GM21737 (cell line): ENCODE data around the gene NYNRIN.
"Not testable (repeated sequence)": the region's sequence is repeated elsewhere in the genome, so short reads cannot be mapped to it uniquely, and the experiment has no call there.

Source experiments
- ATAC-seq: cut with Tn5 transposase; IDR thresholded peaks from one replicate; pipeline ENCODE4 v1.9.1; 2021; ENCODE audit warnings: mild to moderate bottlenecking, moderate library complexity; ENCODE audit not compliant: unreplicated experiment

The NYNRIN gene

GRCh38 chr14:24398653-24399446, at the start of gene NYNRIN:
Gene NYNRIN (plus strand): TSS chr14:24399003. CDS start chr14:24399247, 244 bp downstream.
- no peak for ATAC-seq

- ATAC-seq = no peak
Measured at GRCh38 chr14:24349742-24350141, 49.1 kb upstream of the NYNRIN start.

DNA sequence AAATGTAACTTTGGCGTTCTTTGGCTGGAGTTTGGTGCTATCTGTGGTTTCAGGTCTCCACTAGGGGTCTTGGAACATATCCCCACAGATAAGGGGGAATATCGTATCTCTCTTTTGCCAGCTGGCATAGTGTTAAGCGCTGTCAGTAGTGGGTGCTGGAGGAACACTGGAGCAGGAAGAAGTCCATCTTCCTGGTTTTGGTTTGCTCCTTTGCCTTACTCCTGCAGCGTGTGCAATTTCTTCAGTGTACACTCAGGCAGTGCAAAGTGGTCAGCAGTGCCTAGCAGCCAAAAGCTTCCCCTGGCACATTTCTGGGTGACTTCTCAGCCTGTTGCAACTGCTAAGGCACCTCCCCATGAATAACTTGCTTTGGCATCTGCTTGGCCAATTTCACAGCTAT, 47.3 kb upstream of the NYNRIN start:
- ATAC-seq = no peak

- ATAC-seq = no peak
Measured at GRCh38 chr14:24353559-24354481, 45.0 kb upstream of the NYNRIN start.

- not testable (repeated sequence) for ATAC-seq
Measured at GRCh38 chr14:24354482-24354825, 44.3 kb upstream of the NYNRIN start.

DNA sequence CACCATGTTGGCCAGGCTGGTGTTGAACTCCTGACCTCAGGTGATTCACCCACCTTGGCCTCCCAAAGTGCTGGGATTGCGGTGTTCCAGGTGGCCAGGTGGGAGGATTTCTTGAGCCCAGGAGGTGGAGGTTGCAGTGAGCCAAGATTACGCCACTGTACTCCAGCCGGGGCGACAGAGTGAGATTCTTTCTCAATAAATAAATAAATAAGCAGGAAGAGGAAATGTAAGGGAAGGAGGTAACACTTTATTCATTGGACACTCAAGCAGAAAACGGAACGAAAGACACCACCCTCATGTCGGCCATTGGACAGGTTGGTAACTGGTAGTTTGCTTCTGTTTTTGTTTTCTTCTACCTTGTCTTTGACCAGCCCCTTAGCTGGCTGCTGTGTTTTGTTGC, 43.8 kb upstream of the NYNRIN start:
- no peak for ATAC-seq

- ATAC-seq = no peak
Measured at GRCh38 chr14:24356208-24356607, 42.6 kb upstream of the NYNRIN start.

GRCh38 chr14:24360281-24360680, 38.5 kb upstream of the NYNRIN start:
- ATAC-seq = no peak

- no peak for ATAC-seq
Measured at GRCh38 chr14:24361326-24361725, 37.5 kb upstream of the NYNRIN start.

DNA sequence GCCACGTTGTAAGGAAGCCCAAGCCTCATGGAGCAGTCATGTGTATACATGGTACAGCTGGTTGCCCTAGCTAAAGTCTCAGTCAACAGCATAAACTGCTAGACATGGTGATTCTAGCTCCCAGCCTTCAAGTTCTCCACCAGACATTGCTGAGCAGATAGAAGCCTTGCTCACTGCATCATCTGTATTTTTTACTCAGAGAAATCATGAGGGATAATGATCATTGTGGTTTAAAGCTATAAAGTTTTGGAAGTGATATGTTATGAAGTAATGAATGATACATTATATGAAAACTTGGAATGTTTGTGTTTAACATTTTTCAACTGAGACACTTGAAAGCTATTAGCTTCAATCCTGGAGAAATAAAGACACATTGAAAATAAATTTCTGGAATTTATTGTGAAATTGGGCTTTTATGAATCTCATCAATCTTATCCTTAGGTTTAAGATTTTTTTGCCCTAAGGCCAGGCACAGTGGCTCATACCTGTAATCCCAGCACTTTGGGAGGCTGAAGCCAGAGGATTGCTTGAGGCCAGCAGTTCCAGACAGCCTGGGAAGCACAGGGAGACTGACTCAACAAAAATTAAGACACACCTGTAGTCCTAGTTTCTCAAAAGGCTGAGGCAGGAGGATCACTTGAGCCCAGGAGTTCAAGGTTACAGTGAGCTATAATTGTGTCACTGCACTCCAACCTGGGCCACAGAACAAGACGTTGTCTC, 36.4 kb upstream of the NYNRIN start:
- no peak for ATAC-seq

GRCh38 chr14:24363401-24363800, 35.4 kb upstream of the NYNRIN start:
- no peak for ATAC-seq

- no peak for ATAC-seq
Measured at GRCh38 chr14:24364841-24365240, 34.0 kb upstream of the NYNRIN start.

DNA sequence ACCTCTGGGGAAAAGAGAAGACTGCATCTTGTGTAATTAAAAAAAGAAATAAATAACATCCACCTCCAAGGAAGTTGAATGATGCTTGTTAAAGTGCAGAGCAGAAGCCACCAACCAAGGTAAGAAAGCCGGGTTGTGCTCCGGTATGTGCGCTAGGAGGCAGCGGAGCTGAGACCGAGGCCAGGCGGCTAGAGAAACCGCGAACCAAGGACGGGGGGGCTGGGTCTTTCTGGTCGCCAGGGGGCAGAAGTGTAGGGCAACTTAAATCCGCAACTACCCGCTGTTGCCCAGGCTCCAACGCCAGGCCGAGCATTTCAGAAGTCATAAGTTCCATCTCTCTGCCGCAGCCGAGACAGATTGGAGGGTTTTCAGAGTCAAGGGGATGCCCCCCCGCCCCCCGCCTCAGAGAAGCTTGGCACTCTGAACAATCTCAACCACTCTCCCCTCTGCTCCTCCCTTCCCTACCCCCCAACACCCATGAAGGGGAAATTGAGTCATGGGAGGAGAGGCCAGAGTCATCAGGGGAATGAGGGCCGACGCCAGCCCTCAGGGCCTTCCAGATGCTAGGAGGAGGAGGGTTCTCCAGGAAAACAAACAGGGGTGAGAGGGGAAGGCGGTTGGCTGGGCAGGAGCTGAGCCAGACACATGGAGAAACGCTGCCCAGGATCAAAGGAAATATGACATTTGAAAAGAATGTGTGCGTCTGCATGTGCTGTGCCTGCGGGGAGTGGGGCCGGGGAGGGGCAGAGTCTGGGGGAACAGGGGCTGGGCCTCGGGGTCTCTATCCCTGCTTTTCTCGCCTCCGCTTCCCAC, 33.0 kb upstream of the NYNRIN start:
- ATAC-seq = no peak

GRCh38 chr14:24366413-24366720, 32.4 kb upstream of the NYNRIN start:
- no peak for ATAC-seq

DNA sequence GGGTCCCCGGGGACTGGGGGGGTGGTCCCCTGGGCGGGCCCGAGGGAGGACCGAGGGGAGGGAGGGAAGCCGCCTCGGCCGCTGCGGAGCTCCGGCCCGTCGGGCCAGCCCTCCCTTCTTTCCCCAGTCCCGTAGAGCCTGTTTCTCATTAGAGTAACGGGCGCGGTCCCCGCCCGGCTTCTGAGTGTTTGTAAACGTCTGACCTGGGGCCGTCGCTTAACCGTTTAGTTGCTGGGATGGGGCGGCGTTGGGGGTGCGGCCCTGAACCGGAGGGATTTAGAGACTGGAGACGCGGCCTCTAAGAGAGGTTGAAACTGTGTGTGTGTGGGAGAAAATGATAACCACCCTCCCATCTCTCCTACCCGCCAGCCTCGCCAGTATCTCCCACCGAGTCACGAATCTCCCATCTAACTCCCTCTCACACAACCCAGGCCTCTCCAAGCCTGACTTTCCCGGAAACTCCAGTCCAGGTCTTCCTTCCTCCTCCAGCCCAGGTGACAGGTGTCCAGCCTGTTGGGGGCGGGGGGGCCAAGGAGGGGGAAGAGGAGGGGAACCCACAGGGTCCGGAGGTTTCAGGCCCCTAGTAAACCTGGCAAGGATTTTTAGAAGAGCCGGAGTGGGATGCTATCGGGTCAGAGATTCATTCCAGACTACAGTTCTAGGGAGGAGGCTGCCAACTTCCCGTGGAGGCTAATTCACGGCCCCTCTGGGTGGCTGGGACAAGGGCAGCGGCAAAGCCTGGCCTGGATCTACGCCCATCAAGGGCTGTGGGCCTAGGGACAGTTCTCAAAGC, 31.9 kb upstream of the NYNRIN start:
- peak; percentile 70 for ATAC-seq

DNA sequence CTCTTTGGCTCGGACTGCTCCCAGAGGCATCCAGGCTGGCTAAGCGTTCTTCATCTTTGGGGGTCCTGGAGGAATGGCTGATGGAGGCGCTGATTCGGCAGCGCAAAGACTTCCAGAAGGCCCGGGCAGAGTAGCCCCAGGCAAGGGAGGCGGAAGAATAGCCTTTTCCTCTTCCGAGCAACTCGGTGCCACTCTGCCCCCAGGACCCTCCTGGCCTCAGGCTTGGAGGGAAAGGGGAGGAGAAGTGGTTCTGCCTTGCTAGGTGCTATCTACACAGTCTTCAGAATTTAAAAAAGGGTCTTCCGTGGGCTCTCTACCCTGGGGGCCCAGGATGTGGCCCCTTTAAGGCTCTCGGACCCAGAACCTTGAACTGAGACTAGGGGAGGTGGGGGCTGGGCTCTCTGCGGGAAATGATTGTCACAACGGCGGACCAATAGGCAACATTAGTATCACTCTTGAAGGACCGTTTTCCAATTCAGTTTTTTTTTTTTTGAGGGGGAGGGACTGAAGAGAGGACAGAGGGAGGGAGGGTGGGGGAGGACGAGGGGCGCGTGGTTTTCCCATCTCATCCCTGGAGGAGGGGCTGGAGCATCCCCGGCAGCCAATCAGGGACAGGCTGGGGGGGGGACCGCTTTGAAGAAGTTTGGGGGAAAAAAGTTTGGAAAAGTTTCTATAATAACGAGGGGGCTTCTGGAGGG, 31.1 kb upstream of the NYNRIN start, which contains the start of gene NFATC4:
NFATC4 (plus strand) TSS at position 671 of the 698 bp plus-strand sequence. CDS start 157 bp downstream, outside the sequence.
- ATAC-seq = no peak

DNA sequence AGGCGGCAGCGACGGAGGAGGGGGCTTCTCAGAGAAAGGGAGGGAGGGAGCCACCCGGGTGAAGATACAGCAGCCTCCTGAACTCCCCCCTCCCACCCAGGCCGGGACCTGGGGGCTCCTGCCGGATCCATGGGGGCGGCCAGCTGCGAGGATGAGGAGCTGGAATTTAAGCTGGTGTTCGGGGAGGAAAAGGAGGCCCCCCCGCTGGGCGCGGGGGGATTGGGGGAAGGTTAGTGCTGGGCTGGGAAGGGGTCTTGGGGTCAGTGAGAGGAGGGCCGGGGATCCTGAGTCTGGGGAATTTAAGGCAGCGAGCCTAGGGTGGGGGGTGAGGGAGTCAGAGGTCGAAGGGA, 30.6 kb upstream of the NYNRIN start:
- no peak for ATAC-seq

DNA sequence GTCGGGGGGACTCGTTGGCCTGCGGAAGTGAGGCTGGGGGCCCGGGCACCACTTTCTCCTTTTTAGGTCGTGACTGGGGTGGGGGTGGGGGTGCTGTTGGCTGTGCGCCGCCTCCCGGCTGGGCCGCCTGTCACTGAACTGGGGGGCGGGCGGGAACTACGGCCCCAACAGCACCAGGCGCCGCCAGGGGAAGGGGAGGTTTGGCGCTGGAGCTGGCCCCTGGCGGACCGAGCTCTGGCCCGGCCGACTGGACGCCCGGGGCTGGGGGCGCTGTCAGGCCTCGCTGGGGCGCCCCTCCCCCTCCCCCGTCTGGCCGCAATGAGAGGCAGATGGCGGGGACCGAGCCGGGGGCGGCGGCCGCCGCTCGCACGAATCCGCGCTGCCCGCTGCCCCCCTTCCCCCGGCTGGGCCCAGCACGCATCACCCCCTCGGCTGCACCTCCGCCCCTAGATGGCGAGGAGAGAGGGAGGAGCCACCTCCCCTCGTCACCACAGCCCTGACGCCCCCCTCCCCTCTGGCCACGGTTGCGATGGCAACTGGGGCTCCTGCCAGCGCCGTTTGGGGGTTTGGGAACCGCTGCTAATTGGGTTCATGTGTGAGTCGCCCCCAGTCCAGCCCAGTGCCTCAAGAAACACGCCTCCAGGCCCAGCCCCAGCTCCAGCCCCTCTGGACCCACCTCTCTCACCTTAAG, 30.1 kb upstream of the NYNRIN start:
- ATAC-seq = no peak

DNA sequence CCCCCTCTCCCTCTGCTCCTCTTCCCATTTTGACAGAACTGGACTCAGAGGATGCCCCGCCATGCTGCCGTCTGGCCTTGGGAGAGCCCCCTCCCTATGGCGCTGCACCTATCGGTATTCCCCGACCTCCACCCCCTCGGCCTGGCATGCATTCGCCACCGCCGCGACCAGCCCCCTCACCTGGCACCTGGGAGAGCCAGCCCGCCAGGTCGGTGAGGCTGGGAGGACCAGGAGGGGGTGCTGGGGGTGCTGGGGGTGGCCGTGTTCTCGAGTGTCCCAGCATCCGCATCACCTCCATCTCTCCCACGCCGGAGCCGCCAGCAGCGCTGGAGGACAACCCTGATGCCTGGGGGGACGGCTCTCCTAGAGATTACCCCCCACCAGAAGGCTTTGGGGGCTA, 29.3 kb upstream of the NYNRIN start:
- ATAC-seq = no peak
